AG04450 (cell line): Measurements from ENCODE around the gene DAPL1. TPM values are rescaled to one million over a fixed set of nuclear protein-coding genes. Genes with fewer than 3 reads are reported as not detected.

Source experiments
- CTCF ChIA-PET: fragments of 300-600, 350-600 bp; formaldehyde crosslinking; extraction: SDS; loops from one replicate; lab custom pipeline; 2022; ENCODE audit warnings: antibody characterized with exemption, inconsistent platforms; lab: Charles Lee
- POLR2A ChIA-PET: fragments of 350-600 bp; formaldehyde crosslinking; extraction: SDS; loops from one replicate; lab custom pipeline; 2021; ENCODE audit warnings: antibody characterized with exemption, inconsistent platforms; lab: Yijun Ruan, JAX
- DNase-seq: peaks from one replicate; pipeline ENCODE4 v3.0.0-alpha.2; 2011; ENCODE audit warnings: low read depth, low spot score
- H3K27ac ChIP-seq: one replicate; pipeline ENCODE4 v1.5.1; 2012; ENCODE audit warnings: low read depth, low read length, control low read depth
- H3K27me3 ChIP-seq: one replicate; pipeline ENCODE4 v1.6.0; 2012; ENCODE audit warnings: low read length; ENCODE audit not compliant: control insufficient read depth, insufficient read depth
- H3K4me3 ChIP-seq: 2 replicates; pipeline ENCODE4 v1.5.1; 2011; ENCODE audit warnings: mild to moderate bottlenecking, low read depth, low read length, control low read depth
- H3K9me3 ChIP-seq: 2 replicates; pipeline ENCODE4 v1.5.1; 2012; ENCODE audit warnings: low read length; ENCODE audit not compliant: control insufficient read depth, insufficient read depth
- polyA plus RNA-seq: library from polyadenylated mRNA; depleted of rRNA; stranded (reverse); fragments of >200 nt; gene quantifications from 2 replicates; pipeline ENCODE4 v1.2.3, GENCODE V29; 2011
- TF ChIP-seq, protein P1 (sequence below): IDR thresholded peaks from 2 replicates; pipeline ENCODE4 v1.5.1; 2011; ENCODE audit warnings: low read depth, low read length, control low read depth, inconsistent platforms

DAPL1 gene
- polyA plus RNA-seq, 1 experiment, result not detected

DNA sequence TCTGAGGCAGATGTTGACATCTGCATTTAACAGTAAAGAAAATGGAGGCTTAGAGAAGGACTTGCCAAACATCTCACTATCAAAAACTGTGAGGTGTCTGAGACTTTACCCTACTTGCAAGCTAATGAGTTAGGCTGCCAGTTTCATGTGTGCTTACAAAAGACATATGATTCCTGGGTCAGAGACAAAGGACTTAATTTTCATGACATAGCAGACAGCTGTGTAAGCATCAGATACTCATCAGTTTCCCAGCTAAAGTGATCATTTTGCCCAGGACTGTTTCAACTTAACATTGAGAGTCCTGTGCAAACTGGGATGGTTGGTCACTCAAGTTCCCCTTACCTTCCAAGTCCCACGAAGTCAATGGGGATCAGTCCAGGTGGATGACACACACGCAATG, 18.9 kb upstream of the DAPL1 start:
- no peak for DNase-seq
- TF ChIP-seq, protein P1, sequence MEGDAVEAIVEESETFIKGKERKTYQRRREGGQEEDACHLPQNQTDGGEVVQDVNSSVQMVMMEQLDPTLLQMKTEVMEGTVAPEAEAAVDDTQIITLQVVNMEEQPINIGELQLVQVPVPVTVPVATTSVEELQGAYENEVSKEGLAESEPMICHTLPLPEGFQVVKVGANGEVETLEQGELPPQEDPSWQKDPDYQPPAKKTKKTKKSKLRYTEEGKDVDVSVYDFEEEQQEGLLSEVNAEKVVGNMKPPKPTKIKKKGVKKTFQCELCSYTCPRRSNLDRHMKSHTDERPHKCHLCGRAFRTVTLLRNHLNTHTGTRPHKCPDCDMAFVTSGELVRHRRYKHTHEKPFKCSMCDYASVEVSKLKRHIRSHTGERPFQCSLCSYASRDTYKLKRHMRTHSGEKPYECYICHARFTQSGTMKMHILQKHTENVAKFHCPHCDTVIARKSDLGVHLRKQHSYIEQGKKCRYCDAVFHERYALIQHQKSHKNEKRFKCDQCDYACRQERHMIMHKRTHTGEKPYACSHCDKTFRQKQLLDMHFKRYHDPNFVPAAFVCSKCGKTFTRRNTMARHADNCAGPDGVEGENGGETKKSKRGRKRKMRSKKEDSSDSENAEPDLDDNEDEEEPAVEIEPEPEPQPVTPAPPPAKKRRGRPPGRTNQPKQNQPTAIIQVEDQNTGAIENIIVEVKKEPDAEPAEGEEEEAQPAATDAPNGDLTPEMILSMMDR, result no peak
- POLR2A ChIA-PET, result no interaction called here
- CTCF ChIA-PET, result interaction anchor here (1.8 kb wide), 1 partner anchor 23 kb away, joined by 11 read pairs; no protein-coding TSS in a partner anchor
- Histone ChIP-seq H3K27me3 (peaks cover 4% of the 10 kb centered on the region), H3K9me3 (no peaks in the 10 kb centered on the region), H3K27ac (no peak overlapping the region), H3K4me3 (no peak overlapping the region)

DNA sequence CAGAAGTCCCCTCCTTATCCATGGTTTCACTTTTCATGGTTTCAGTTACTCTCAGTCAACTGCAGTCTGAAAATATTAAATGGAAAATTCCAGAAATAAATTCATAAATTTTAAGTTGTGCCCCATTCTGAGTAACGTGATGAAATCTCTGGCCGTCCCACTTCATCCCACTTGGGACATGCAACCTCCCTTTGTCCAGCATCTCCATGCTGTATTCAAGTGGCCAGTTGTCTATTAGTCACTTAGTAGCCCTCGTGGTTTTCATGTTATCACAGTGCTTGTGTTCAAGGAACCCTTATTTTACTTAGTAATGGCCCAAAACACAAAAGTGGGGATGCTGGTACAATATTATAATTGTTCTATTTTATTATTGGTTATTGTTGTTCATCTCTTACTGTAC, 18.0 kb upstream of the DAPL1 start:
- H3K4me3 ChIP-seq, result no peak overlapping the region
- DNase-seq, result no peak
- TF ChIP-seq, protein P1, result no peak
- ChIA-PET POLR2A (no interaction called here), CTCF (interaction anchor here (1.8 kb wide), 1 partner anchor 24 kb away, joined by 11 read pairs; no protein-coding TSS in a partner anchor)
- H3K27me3 ChIP-seq, result peaks cover 4% of the 10 kb centered on the region
- H3K9me3 ChIP-seq, result no peaks in the 10 kb centered on the region
- no peak overlapping the region for H3K27ac ChIP-seq

DNA sequence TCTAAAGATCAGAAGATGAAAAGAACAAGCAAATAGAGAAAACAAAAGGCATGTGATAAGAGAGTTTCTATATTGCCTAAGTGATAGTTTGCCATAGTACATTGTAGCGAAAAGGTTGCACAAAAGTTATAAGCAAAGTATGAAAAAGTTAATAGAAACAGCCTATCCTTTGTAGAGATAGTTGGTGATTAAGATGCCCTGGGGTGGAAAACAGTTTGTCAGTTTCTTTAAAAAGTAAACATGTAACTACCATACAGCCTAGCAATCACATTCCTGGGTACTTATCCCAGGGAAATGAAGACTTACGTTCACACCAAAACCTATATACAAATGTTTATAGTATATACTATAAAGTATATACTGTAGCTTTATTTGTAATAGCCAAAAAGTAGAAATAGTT, 16.9 kb upstream of the DAPL1 start:
- no peak for DNase-seq
- ChIA-PET POLR2A (no interaction called here), CTCF (no interaction called here)
- Histone ChIP-seq H3K27me3 (peaks cover 4% of the 10 kb centered on the region), H3K9me3 (no peaks in the 10 kb centered on the region), H3K27ac (no peak overlapping the region), H3K4me3 (no peak overlapping the region)
- TF ChIP-seq, protein P1, result no peak

DNA sequence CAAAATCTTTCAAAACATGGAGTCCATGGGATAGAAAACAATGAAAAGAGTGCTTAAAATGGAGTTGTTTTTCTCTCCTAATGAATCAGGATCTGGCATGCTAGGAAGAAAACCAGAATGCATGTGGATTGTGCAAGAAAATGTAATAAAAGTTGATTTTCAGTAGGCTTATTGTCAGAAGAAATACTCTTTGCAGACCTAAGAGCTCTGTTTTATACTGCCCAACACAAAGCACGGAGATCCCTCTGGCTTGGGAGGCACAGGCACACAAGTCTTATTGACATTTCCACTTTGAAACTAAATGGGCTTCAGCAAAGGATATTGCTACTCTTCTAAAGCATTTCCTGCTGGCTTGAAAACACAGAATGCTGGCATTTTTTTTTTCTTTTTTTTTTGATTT, 15.5 kb upstream of the DAPL1 start:
- ChIA-PET CTCF (interaction anchor here (0.9 kb wide), 1 partner anchor 26 kb away, joined by 3 read pairs; no protein-coding TSS in a partner anchor), POLR2A (no interaction called here)
- DNase-seq, result no peak
- Histone ChIP-seq H3K27me3 (peaks cover 4% of the 10 kb centered on the region), H3K9me3 (no peaks in the 10 kb centered on the region), H3K27ac (no peak overlapping the region), H3K4me3 (no peak overlapping the region)
- TF ChIP-seq, protein P1, result no peak

DNA sequence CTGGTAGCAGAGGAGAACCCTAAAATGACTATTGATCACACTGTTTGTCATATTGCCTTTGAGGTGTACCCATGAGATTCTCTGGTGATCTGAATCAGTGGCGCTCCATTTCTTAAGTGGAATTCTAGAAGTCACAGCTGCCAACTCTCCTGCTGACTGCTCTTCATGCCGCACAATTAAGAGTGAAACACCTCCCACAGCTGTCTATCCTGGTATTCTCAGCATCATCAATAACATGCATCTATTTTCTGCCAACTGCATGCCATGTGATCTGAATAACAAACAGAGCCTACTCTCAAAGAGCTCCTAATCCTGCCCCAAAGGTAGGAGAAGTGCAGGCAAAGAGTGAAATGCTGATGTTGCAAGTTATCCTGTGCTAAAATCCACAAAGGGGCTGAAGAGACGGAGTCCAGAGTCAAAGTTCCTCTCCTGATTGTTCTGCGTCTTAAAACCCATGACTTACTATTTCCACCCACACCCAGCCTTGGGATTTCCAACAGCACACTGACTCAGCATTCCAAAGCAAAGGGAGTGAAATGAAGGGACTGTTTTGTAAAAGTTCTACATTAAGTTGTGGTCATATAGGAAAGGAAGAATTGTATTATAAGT, 13.7 kb upstream of the DAPL1 start:
- no peak for DNase-seq
- CTCF ChIA-PET, result no interaction called here
- no peak overlapping the region for H3K4me3 ChIP-seq
- H3K27ac ChIP-seq, result no peak overlapping the region
- H3K9me3 ChIP-seq, result no peaks in the 10 kb centered on the region
- POLR2A ChIA-PET, result no interaction called here
- TF ChIP-seq, protein P1, result no peak
- H3K27me3 ChIP-seq, result peaks cover 4% of the 10 kb centered on the region
